ENCODE data around the gene LMF2.
A peak's percentile ranks its signal among the peaks of the same experiment; 100 is the strongest.

DNA sequence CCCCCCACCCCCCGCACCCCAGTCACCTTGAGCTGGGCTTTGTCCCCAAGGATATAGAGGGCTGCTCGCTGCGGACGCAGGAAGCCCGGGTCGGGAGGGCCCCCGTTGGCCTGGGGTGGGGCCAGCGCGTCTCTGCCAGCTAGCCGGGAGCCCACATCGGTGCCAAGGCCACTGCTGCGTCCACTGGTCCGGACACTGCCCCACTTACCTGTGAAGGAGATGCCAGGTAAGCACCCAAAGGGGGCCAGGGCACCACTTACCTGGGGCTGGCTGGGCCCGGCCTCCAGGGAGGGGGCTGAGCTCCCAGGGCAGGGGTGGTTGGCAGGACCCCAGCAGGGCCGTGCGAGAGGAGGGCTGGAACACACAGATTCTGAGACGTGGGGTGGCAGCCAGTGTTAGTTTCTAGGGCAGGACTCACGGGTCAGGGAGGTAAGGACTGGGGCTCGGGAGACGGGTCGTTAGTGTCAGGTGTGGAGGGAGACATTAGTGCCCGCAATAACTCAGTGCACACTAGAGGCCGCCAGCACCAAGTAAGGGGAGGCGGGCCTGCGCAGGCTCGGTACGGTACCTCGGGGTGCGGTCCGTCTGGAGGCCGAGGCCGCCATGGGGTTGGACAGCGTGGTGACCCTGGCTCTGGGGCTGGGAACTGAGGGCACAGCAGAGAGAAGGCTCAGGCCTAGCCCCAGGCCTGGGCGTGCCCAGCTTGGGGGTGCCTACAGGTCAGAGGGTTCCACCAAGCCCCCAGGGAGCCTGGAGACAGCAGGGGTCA, 50.9 kb downstream of the LMF2 start:
- TF ChIP-seq POLR2AphosphoS5 (IDR thresholded peaks at IDR 0.05; ENCODE audit: low read depth, low read length) (no peak), TCF7L2 (IDR thresholded peaks at IDR 0.05; ENCODE audit: low read depth, low read length) (no peak), SIN3A (IDR thresholded peaks at IDR 0.05; ENCODE audit: borderline replicate concordance, insufficient read depth, low read depth, low read length) (no peak)
- TF ChIP-seq, protein P1, sequence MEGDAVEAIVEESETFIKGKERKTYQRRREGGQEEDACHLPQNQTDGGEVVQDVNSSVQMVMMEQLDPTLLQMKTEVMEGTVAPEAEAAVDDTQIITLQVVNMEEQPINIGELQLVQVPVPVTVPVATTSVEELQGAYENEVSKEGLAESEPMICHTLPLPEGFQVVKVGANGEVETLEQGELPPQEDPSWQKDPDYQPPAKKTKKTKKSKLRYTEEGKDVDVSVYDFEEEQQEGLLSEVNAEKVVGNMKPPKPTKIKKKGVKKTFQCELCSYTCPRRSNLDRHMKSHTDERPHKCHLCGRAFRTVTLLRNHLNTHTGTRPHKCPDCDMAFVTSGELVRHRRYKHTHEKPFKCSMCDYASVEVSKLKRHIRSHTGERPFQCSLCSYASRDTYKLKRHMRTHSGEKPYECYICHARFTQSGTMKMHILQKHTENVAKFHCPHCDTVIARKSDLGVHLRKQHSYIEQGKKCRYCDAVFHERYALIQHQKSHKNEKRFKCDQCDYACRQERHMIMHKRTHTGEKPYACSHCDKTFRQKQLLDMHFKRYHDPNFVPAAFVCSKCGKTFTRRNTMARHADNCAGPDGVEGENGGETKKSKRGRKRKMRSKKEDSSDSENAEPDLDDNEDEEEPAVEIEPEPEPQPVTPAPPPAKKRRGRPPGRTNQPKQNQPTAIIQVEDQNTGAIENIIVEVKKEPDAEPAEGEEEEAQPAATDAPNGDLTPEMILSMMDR (IDR thresholded peaks at IDR 0.05), result peak; percentile 71; the same call in 1 of the 2 replicates
